GM21528 (cell line): ENCODE data around the gene HSDL1.

ENCODE experiments used
- ATAC-seq: cut with Tn5 transposase; IDR thresholded peaks from one replicate; pipeline ENCODE4 v1.9.1; 2021; ENCODE audit warnings: mild to moderate bottlenecking, moderate library complexity; ENCODE audit not compliant: unreplicated experiment, low FRiP score

HSDL1 gene

DNA sequence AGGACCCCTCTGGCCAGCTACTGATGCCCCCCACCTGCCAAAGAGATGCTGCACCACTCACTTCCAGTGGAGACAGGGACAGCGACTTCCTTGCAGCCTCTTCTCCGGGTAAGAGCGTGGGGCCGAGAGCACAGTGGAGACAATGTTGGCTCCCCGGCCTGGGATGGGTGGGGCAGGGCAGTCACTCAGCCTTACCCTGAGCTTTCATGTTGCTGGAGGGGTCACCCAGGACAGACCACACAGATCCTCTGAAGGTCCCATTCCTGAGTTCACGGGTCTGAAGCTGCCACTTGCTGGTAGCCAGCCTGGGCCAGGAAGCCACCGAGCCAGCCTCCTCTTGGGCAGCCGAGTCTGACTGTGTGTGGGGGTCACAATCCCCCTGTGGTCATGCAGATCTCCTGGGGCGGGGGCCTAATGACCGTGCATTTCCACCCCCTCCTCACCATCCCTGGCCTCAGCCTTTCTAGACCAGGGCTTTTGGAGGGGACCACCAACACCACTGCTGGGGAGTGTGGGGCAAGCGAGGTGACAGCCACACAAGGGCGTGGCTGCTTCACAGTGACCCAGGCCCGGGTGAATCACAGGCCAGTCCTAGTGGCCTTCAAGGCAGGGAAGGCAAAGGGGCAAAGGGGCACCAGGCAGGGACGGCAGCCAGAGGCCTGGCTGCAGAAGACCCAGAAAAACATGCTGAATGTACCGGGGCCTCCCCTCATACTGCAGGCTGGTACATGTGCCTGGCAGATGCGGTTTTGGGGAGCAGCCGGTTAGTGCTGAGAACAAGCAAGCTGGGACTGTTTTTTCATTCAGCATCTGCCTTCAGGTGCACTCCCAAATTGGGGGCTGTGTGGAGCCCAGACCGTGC is 31.4 kb upstream of the HSDL1 start:
- no peak for ATAC-seq

DNA sequence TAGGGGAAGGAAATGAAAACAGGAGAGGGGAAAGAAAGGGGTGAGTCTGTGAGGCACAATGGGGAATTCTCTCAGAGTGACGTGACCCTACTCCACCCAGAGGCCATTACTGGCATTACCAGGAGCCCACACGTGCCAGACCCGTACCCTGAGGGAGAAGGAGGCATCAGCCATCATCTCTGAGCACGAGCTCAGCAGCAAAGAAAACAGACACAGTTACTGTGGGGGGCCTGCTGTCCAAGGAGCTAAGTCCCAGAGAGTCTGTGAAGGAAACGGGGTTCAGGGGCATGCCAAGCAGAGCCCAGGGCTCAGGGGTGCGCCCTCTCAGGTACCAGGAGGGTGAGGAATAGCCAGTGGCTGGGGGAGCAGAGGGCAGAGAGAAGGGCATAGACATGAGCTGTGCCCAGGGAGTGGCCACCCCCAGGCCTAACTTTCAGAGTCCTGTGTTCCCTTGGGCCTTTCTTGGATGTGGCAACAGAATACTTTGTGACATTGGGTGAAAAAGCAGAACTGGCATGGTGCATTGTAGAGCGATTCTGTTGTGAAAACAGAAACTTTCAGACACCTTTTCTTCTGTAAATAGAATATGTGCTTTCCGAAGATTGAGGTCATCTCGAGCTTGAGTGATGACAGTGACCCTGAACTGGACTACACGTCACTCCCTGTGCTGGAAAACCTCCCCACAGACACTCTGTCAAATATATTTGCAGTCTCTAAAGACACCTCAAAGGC is 30.5 kb upstream of the HSDL1 start:
- no peak for ATAC-seq

- ATAC-seq: no peak
Observed at GRCh38 chr16:84174396-84174795, 29.4 kb upstream of the HSDL1 start.

- ATAC-seq: no peak
Observed at GRCh38 chr16:84169765-84170310, 24.9 kb upstream of the HSDL1 start.

- no peak for ATAC-seq
Observed at GRCh38 chr16:84166796-84167695, 22.1 kb upstream of the HSDL1 start.

DNA sequence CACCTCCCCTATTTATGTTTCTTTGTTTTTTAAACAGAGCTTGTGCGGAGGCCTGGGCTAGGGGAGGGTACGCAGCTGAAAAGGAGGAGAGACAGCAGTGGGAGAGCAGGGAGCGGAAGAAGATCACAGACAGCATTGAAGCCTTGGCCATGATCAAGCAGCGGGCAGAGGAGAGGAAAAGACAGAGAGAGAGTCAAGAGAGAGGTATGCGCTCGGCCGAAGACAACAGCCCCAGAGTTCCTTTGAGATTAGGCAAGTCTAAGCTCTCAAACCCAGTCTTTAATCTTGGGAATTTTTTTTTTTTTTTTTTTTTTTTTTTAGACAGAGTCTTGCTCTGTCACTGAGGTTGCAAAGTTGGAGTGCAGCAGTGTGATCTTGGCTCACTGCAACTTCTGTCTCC is 20.8 kb upstream of the HSDL1 start:
- ATAC-seq: no peak

DNA sequence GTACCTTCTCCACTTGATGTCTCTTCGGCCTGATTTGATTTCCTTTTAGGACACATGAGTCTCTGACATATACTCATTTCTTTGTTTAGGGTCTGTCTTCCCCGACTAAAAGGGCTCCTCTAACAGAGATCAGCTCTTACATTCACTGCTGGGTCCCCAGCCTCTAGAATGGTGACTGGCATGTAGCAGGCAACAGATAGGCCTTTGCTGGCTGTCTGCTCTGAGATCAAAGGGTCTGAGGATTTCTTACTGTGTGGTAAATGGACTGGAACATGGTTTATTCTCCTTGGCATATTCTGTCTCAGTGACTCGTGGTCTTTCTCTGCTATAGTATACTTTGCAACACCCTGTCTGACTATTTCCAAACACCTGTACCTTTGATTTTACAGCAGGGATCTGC is 16.8 kb upstream of the HSDL1 start:
- ATAC-seq: no peak

DNA sequence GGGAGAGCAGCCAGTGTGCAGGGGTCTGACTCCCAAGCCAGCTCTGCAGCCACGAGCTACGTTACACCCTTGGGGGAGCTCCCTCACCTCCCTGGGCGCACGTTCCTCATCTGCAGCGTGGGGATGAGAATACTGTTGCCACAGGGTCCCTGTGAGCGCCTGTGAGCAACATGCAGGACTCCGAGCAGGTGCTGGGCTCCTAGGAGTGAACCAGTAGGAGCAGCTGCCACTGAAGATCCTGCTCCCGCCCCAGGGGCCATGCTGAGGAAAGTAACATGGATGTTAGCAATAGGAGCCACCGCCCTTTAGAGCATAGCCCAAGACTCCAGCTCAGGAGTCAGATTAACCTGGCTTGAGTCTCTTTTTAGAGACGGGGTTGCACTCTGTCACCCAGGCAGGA is 16.1 kb upstream of the HSDL1 start:
- ATAC-seq: no peak

DNA sequence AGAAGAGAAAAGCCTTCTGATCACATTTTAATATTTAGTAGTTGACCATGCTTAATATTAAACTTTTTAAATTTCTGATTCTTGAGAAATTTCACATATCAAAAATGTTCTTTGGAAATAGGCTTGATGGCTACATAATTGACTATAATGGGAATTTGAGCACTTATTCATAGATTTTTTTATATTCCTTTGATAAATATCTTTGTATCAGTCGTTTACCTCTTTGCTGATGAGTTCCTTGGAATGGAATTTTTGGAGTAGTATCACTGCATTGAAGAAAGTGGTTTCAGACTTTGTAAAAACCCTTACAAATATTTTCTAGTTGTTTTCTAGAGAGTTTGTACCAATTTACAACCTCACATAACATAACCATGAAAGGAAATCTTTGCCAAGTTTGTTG is 14.8 kb upstream of the HSDL1 start:
- no peak for ATAC-seq

DNA sequence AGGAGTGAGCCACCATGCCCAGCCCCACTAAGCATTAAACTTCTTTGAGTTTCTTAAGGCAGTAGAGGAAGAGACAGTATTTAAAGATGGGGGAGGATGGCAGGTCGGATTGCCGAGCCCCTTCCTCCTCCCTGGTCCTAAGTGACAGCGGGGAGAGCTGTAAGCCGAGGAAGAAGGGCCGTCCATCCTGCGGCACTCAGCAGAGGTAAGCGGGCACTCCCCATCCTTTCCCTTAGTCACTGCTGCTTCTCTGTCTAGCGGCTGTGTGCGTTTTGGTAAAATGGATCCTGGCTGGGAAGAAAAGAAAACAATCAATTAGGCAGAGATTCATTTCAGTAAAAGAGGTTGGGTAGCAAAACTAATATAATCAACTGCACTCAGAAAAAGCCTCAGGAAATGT is 14.0 kb upstream of the HSDL1 start:
- ATAC-seq: no peak

- no peak for ATAC-seq
Observed at GRCh38 chr16:84156342-84156784, 11.4 kb upstream of the HSDL1 start.

DNA sequence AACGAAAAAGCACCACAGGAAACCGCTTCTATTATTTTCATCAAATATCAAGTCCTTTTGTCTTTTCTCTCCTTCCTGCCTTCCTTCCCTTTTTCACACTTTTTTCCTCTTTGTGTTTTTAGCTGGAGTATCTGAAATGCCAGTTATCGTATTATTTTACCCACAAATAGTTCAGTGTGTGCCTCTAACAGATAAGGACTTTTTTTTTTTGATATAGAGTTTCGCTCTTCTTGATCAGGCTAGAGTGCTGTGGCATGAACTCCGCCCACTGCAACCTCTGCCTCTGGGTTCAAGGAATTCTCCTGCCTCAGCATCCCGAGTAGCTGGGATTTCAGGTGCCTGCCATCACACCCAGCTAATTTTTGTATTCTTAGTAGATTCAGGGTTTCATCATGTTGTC is 10.8 kb upstream of the HSDL1 start:
- ATAC-seq: no peak

DNA sequence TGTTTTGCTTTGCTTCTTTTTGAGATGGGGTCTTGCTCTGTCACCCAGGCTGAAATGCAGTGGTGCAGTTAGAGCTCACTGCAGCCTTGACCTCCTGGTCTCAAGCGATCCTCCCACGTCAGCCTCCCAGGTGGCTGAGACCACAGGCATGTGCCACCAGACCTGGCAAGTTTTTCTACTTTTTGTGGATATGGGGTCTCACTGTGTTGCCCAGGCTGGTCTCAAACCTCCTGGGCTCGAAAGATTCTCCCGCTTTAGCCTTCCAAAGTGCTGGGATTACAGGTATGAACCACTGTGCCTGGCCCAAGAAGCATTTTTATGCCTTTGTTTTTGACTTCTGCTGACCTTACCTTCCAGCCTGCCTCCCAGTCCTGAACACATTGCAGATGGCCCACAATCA is 10.2 kb upstream of the HSDL1 start:
- ATAC-seq: no peak

DNA sequence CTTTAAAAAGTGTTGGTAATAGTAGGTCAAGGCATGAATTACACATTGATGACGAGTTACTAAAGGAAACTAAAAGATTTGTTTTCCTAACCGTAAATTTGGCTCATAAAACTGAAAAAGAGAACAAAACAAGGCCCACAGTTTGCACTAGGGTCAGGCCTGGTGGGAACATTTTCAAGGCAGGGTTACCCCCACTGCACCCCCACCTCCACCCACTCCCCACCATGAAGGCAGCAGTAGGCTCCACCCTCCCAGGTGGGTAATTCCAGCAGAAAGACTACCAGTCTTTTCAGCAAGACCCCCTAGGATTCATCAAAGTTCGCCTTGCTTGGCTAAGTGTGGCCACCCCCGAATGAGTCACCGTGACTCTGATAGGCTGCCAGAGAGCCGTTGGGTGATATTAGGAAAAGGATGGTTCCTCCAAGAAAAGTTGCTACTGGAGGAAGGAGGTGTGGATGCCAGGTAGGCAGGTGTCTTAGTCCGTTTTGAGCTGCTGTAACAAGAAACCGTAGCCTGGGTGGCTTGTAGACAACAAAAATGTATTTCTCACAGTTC is 8.8 kb upstream of the HSDL1 start:
- no peak for ATAC-seq

DNA sequence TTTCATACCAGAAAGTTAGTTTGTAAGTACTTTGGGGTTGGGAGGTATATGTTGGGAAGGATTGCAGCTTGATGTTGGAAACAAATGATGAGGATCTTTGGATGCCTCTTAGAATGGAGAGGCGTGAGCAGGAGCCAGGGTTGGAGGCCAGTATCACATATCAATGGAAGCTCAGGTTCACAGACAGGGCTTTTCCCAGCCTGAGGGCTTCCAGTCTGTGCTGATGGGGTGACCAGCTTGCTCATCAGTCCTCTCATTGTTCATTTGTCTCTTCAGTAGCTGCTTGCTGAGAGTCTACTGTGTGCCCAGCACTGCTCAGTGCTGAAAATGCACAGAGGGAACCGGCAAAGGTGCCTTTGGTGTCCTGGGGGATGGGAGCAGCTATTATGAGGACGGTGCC is 5.9 kb upstream of the HSDL1 start:
- ATAC-seq: no peak

- no peak for ATAC-seq
Observed at GRCh38 chr16:84144209-84144858, 643 bp downstream of the HSDL1 start.

DNA sequence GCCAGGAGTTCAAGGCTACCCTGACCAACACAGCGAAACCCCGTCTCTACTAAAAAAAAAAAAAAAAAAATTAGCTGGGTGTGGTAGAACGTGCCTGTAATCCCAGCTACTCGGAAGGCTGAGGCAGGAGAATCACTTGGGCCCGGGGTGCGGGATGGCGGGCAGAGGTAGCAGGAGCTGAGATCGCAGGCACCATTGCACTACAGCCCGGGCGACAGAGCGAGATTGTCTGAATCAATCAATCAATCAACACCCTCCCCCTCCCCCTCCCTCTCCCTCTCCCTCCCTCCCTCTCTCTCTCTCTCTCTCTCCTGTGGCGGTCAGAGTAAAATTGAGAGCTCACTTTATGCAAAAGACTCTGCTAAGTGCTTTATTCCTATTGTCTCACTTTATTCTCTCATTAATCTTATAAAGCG is 1.2 kb downstream of the HSDL1 start:
- no peak for ATAC-seq

DNA sequence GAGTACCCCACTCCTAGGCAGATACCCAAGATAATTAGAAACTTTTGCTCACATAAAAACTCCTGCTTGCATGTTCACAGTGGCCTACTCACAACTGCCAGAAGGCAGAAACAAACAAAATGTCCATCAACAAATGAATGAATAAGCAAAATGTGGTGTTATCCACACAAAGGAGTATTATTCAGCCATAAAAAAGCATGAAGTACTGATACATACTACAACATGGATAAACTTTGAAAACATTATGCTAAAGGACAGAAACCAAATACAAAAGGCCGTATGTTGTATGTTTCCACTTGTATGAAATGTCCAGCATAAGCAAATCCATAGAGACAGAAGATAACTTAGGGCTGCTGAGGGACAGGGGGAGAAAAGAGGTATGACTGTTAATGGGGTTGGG is 1.9 kb downstream of the HSDL1 start:
- ATAC-seq: no peak

DNA sequence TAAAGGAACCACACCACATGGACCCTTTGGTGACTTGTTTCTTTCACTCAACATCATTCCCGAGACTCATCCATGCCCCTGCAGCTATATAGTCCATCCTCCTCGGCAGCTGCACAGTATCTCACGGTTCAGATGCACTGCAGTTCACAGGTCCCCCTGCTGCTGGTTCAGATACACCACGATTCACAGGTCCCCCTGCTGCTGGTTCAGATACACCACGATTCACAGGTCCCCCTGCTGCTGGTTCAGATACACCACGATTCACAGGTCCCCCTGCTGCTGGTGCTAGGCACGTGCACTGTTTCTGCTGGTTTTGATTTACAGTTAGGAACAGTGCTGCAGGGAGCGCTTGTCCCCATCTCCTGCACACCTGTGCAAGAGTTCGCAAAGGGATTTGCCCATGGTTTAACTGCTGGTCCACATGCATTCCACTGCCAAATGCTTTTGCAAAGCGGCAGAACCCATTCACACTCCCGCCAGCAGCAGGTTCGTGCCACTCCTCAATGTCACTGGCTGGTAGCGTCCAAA is 3.8 kb downstream of the HSDL1 start:
- no peak for ATAC-seq
